Colonic mucosa (tissue), 4 donors: ENCODE measurements around the gene EFHC1. TPM values are rescaled to one million over a fixed set of nuclear protein-coding genes. Genes with fewer than 3 reads are reported as not detected.

Experiments
- DNase-seq: peaks from one replicate; pipeline ENCODE4 v3.0.0-alpha.2; 2020
- H3K27ac ChIP-seq: fragments of 200-600 bp; one replicate; pipeline ENCODE4 v1.8.0; 2021
- H3K27me3 ChIP-seq: fragments of 200-600 bp; one replicate; pipeline ENCODE4 v1.8.0; 2021
- H3K36me3 ChIP-seq: fragments of 200-600 bp; one replicate; pipeline ENCODE4 v1.8.0; 2021
- H3K4me1 ChIP-seq: fragments of 200-600 bp; one replicate; pipeline ENCODE4 v1.8.0; 2021; ENCODE audit warnings: mild to moderate bottlenecking
- H3K4me3 ChIP-seq: fragments of 200-600 bp; one replicate; pipeline ENCODE4 v1.8.0; 2021
- H3K9ac ChIP-seq, 2 donors: one replicate each; pipeline ENCODE4 v1.7.0; 2013; ENCODE audit warnings: control low read depth in 2 of 2, low read depth in 2 of 2, low read length in 2 of 2
- H3K9me3 ChIP-seq: fragments of 200-600 bp; one replicate; pipeline ENCODE4 v1.8.0; 2021
- CTCF ChIP-seq: fragments of 200-600 bp; IDR thresholded peaks from one replicate; pipeline ENCODE4 v1.8.0; 2022; ENCODE audit warnings: antibody characterized with exemption, mild to moderate bottlenecking
- intact Hi-C: fragments of 100-400 bp; cut with DNase I; formaldehyde crosslinking; loops from one replicate; pipeline ENCODE4 v1.14.1; 2022
- total RNA-seq, 2 donors: library from RNA; stranded (reverse); fragmentation: NEBNext Ultra II Directional in 1 of 2; extraction: Animal tissue kit (Norgen Biotek cat#: 25700) in 1 of 2; gene quantifications; one replicate each; pipeline ENCODE4 v1.2.1, GENCODE V29; 2021
- donor health status: healthy.
- donor health status: DM: no; HTN: no; CAD: no.
- donor health status: DM: no; HTN: no; CAD: no.

EFHC1 gene
- total RNA-seq, 2 donors from 2014 or later = 6.2 to 9.5 TPM

GRCh38 chr6:52503851-52504781, 84.0 kb downstream of the EFHC1 start:
- peak overlapping the region; percentile 42 to 73 for H3K9ac ChIP-seq
- no peaks in the 10 kb centered on the region for H3K9me3 ChIP-seq
- peak overlapping the region; percentile 54 for H3K27ac ChIP-seq
- DNase-seq = peak; percentile 99
- peaks cover 4% of the 10 kb centered on the region for H3K4me1 ChIP-seq
- intact Hi-C loops = loop anchor here (10.0 kb wide), 1 partner anchor 161 kb away; no protein-coding TSS in a partner anchor
- H3K36me3 ChIP-seq = peaks cover 5% of the 10 kb centered on the region
- H3K4me3 ChIP-seq = no peak overlapping the region
- no peak for TF ChIP-seq CTCF
- no peaks in the 10 kb centered on the region for H3K27me3 ChIP-seq

- no peaks in the 10 kb centered on the region for H3K27me3 ChIP-seq
- no peak for TF ChIP-seq CTCF
- no peak overlapping the region for H3K4me3 ChIP-seq
- peak overlapping the region in 1 of 2 donors; percentile 53 for H3K9ac ChIP-seq
- intact Hi-C loops = loop anchor here (5.0 to 10.0 kb wide), 2 partner anchors 82 to 160 kb away; partner anchors contain the start of gene EFHC1
- H3K36me3 ChIP-seq = peaks cover 5% of the 10 kb centered on the region
- no peak for DNase-seq
- peaks cover 4% of the 10 kb centered on the region for H3K4me1 ChIP-seq
- peak overlapping the region; percentile 54 for H3K27ac ChIP-seq
- no peaks in the 10 kb centered on the region for H3K9me3 ChIP-seq
Observed at GRCh38 chr6:52504782-52505136, 84.6 kb downstream of the EFHC1 start.

- Histone ChIP-seq H3K9me3 (no peaks in the 10 kb centered on the region), H3K4me3 (no peak overlapping the region), H3K27me3 (no peaks in the 10 kb centered on the region), H3K9ac (no peak overlapping the region), H3K36me3 (peaks cover 5% of the 10 kb centered on the region), H3K4me1 (peaks cover 4% of the 10 kb centered on the region), H3K27ac (no peak overlapping the region)
- no peak for DNase-seq
- intact Hi-C loops = loop anchor here (5.0 to 10.0 kb wide), 2 partner anchors 84 to 159 kb away; partner anchors contain the start of gene EFHC1
- TF ChIP-seq CTCF = no peak
Observed at GRCh38 chr6:52505726-52506409, 85.7 kb downstream of the EFHC1 start.

- Histone ChIP-seq H3K4me1 (peaks cover 4% of the 10 kb centered on the region), H3K27ac (no peak overlapping the region), H3K4me3 (no peak overlapping the region), H3K9ac (no peak overlapping the region), H3K36me3 (peaks cover 5% of the 10 kb centered on the region), H3K27me3 (no peaks in the 10 kb centered on the region), H3K9me3 (no peaks in the 10 kb centered on the region)
- no peak for DNase-seq
- no peak for TF ChIP-seq CTCF
- intact Hi-C loops = loop anchor here (5.0 to 10.0 kb wide), 2 partner anchors 84 to 158 kb away; partner anchors contain the start of gene EFHC1
Observed at GRCh38 chr6:52506476-52506875, 86.3 kb downstream of the EFHC1 start.

- H3K27ac ChIP-seq = no peak overlapping the region
- intact Hi-C loops = loop anchor here (5.0 to 10.0 kb wide), 2 partner anchors 85 to 157 kb away; partner anchors contain the start of gene EFHC1
Observed at GRCh38 chr6:52507557-52508260, 87.6 kb downstream of the EFHC1 start.

More at GRCh38 chr6:52507557-52508260, 87.6 kb downstream of the EFHC1 start:
- no peak for TF ChIP-seq CTCF
- Histone ChIP-seq H3K4me1 (peaks cover 4% of the 10 kb centered on the region), H3K36me3 (no peaks in the 10 kb centered on the region), H3K27me3 (no peaks in the 10 kb centered on the region), H3K9me3 (no peaks in the 10 kb centered on the region), H3K9ac (no peak overlapping the region), H3K4me3 (no peak overlapping the region)
- no peak for DNase-seq
